Measurements from ENCODE around the gene KRT13.

Gene KRT13

DNA sequence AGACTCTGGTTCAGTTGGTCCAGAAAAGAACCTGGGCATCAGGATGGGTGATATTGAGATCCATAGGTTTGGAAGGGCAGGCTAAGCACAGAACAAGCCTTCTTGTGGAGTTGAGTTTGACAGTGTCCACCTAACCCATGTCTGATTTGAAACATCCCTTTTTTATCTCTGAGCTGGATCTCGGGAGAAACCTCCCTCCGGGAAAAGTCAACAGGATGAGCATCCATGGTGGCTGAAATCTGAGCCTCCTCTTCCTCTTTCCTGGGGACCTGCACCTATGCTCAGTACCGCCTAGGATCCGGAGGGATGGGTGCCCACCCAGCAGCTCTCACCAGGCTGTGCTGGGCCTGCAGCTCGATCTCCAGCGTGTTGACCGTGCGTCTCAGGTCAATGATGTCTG is 41.7 kb downstream of the KRT13 start:
- no peak for DNase-seq

GRCh38 chr17:41462705-41463104 is 42.7 kb downstream of the KRT13 start:
- DNase-seq = no peak

- DNase-seq = no peak
These were observed 47.7 kb downstream of the KRT13 start for GRCh38 chr17:41457676-41458075.

DNA sequence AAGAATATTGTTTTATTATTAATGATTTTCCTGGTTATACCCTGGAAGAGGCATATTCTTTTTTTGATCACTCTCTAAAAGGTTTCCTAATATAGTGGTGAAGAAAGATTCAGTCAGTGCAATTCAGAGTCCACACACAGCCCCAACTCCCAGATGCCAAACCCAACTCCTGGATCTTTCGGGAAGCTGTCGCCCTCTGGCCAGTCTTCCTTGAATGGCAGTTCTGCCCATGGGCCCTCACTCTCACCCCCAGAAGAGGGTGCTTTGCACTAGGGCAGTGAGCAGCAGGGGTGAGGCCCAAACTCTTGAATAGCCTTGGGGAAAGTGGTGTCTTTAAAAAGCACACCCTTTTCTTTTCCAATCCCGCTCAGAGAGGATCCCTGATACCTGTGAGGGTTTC is 49.2 kb downstream of the KRT13 start:
- no peak for DNase-seq

DNA sequence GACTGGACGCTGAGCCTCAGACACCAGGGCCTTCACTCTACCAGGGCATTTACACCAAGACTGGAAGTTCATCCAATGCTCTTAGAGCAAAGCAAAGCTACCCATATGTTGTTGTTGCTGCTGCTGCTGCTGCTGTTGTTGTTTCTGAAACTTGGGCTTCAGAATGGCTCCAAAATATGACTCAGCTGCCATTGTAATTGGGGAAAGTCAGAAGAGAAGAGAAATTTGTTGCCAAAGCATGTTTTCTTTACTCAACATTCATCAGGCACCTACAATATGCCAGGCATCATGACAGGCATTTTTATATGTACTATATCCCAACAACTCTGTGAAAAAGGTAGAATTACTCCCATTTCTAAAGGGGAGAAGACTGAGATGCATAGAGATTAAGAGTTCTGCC is 50.2 kb downstream of the KRT13 start:
- no peak for DNase-seq

GRCh38 chr17:41453066-41453465 is 52.3 kb downstream of the KRT13 start:
- DNase-seq = no peak

DNA sequence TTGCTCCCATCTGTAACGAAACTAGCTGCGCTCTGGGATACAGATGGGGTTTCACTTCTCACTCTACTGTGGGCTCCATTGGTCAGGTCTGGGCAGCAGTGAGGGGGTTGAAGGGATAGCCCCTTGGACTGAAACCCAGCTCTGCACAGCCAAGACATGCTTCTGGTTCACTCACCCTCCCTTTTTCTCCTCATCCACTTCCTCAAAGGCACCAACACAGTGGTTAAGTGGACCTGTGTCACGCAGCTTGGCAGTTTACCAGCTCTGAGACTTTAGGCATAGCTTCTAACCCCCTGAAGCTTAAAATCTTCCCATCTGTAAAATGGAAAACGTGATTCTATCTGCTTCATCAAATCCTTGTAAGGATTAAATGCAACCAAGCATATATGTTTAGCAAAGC is 53.1 kb downstream of the KRT13 start:
- DNase-seq = no peak

DNA sequence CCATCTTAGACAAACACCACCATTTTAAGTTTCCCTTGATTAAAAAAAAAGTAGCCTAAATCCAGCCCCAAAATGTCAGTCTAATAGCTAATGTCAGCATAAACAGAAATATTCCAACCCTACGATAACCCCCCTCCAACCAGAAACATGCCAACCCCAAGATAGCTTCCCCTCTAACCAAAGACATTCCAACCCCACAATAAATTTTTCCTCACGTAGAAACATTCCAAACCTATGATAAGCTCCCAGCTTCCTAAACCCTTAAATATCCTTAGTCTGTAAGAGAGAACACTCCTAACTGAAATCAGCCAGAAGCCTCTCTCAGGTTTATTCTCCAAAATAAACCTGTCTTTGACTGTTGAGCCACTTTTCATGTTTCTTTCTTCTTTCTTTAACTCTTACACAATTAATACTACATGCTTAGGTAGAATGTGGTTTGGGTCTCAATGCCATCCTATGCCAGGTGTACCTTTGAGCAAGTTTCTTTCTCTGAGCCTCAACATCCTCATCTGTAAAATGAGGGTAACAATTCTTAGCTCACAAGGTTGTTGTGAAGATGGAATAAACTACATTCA is 54.2 kb downstream of the KRT13 start:
- no peak for DNase-seq
